Measurements from ENCODE around the gene PIP5K1A. TPM values are rescaled to one million over a fixed set of nuclear protein-coding genes. Genes with fewer than 3 reads are reported as not detected.
A peak's percentile ranks its signal among the peaks of the same experiment; 100 is the strongest.

PIP5K1A gene
- polyA plus RNA-seq, 1 of the 3 experiments (the other 2 are of a cell fraction): 66.0 TPM

DNA sequence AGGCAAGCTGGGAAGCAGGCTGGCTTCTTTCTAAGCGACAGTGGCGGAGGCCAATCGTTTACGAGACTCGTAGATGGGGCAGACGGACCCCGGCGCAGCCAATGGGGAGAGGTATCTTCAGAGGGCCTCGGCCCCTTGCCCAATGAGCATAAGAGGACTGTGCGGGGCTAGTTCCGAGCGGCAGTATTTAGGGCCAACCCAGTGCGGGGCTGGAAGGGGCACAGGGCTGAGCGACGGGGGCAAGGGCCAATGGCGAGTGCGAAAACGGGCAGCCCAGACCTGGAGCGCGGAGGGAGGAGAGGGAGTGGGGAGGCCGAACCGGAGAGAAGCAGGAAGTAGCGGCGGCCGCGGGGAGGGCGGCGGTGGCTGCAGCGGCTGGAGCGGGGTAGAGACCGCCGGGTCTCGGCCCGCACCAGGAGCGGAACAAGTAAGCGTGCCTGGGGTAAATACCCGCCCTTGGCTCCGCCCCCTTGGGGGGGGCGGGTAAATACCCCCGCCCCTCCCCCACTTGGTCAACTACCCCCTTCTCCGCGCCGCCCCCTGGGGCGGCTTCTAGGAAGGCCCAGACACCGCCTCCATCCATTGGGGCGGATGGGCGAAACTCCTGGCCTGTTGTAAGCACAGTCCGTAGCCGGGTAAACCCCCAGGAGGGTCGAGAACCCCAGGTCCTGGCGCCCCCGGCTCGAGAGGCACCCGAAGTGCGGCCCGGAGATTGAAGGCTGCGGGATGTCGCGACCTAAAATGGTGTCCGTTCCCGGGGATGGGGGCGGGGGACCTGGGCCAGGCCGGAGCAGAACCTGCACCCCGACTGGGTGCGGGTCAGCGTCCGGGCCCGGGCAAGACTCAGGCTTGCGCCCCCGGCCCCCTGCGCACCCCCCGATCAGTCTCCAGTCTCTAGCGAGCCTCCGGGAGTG, 83.9 kb downstream of the PIP5K1A start, which contains the start of gene ZNF687 (continued):
- TF ChIP-seq, protein P1, sequence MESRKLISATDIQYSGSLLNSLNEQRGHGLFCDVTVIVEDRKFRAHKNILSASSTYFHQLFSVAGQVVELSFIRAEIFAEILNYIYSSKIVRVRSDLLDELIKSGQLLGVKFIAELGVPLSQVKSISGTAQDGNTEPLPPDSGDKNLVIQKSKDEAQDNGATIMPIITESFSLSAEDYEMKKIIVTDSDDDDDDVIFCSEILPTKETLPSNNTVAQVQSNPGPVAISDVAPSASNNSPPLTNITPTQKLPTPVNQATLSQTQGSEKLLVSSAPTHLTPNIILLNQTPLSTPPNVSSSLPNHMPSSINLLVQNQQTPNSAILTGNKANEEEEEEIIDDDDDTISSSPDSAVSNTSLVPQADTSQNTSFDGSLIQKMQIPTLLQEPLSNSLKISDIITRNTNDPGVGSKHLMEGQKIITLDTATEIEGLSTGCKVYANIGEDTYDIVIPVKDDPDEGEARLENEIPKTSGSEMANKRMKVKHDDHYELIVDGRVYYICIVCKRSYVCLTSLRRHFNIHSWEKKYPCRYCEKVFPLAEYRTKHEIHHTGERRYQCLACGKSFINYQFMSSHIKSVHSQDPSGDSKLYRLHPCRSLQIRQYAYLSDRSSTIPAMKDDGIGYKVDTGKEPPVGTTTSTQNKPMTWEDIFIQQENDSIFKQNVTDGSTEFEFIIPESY (IDR thresholded peaks at IDR 0.05; ENCODE audit: borderline replicate concordance, low read depth): 0 out of 2 replicates have a peak, but pooled peaks have one; percentile 41
- TF ChIP-seq EZH2phosphoT487 (IDR thresholded peaks at IDR 0.05; ENCODE audit: borderline replicate concordance, low read depth) (no peak), RAD21 (IDR thresholded peaks at IDR 0.05; ENCODE audit: low read length) (no peak), TAF1 (IDR thresholded peaks at IDR 0.05; ENCODE audit: borderline replicate concordance, low read depth, low read length) (no peak), SIN3A (IDR thresholded peaks at IDR 0.05; ENCODE audit: borderline replicate concordance, low read depth, low read length) (0 out of 2 replicates have a peak, but pooled peaks have one; percentile 18), ELF1 (IDR thresholded peaks at IDR 0.05) (peak; percentile 94), GABPA (IDR thresholded peaks at IDR 0.05; ENCODE audit: low read depth) (peak; percentile 63), CHD2 (IDR thresholded peaks at IDR 0.05; ENCODE audit: low read length, partially characterized antibody) (peak; percentile 96), JUND (IDR thresholded peaks at IDR 0.05) (no peak), RFX5 (IDR thresholded peaks at IDR 0.05; ENCODE audit: low read length) (peak; percentile 83), POLR2AphosphoS5 (IDR thresholded peaks at IDR 0.05; ENCODE audit: low read depth, low read length) (peak; percentile 54), RCOR1 (IDR thresholded peaks at IDR 0.05; ENCODE audit: low read length) (no peak)
- TF ChIP-seq, protein P2, sequence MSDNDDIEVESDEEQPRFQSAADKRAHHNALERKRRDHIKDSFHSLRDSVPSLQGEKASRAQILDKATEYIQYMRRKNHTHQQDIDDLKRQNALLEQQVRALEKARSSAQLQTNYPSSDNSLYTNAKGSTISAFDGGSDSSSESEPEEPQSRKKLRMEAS (IDR thresholded peaks at IDR 0.05; ENCODE audit: low read depth): no peak; the same call in 1 of the 2 replicates
- TF ChIP-seq, protein P3, sequence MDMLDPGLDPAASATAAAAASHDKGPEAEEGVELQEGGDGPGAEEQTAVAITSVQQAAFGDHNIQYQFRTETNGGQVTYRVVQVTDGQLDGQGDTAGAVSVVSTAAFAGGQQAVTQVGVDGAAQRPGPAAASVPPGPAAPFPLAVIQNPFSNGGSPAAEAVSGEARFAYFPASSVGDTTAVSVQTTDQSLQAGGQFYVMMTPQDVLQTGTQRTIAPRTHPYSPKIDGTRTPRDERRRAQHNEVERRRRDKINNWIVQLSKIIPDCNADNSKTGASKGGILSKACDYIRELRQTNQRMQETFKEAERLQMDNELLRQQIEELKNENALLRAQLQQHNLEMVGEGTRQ (IDR thresholded peaks at IDR 0.05; ENCODE audit: borderline replicate concordance, low read depth, low read length): no peak
- TF ChIP-seq, protein P4, sequence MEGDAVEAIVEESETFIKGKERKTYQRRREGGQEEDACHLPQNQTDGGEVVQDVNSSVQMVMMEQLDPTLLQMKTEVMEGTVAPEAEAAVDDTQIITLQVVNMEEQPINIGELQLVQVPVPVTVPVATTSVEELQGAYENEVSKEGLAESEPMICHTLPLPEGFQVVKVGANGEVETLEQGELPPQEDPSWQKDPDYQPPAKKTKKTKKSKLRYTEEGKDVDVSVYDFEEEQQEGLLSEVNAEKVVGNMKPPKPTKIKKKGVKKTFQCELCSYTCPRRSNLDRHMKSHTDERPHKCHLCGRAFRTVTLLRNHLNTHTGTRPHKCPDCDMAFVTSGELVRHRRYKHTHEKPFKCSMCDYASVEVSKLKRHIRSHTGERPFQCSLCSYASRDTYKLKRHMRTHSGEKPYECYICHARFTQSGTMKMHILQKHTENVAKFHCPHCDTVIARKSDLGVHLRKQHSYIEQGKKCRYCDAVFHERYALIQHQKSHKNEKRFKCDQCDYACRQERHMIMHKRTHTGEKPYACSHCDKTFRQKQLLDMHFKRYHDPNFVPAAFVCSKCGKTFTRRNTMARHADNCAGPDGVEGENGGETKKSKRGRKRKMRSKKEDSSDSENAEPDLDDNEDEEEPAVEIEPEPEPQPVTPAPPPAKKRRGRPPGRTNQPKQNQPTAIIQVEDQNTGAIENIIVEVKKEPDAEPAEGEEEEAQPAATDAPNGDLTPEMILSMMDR (IDR thresholded peaks at IDR 0.05): no peak

Measured in SK-N-SH (cell line).